HCT116 (cell line): Measurements from ENCODE around the gene PDE6B. TPM values are rescaled to one million over a fixed set of nuclear protein-coding genes. Genes with fewer than 3 reads are reported as not detected.

Experiments used
- ATAC-seq: fragments of 200-7000 bp; cut with Tn5 transposase; 2 replicates; pipeline ENCODE4 v1.9.1; 2020; ENCODE audit warnings: mild to moderate bottlenecking, moderate library complexity
- BruUV-seq: library from RNA; stranded (reverse); fragments of 400-500 nt; replicated peaks from 2 replicates; lab custom pipeline; 2021; lab: Mats Ljungman, UMichigan
- CTCF ChIA-PET: fragments of 300-600 bp; sonication (Branson Sonifier 250); formaldehyde crosslinking; loops from one replicate; lab custom pipeline; 2021; ENCODE audit warnings: antibody characterized with exemption; lab: Charles Lee
- POLR2A ChIA-PET: fragments of 300-600, 350-600 bp; sonication (Branson Sonifier 250); formaldehyde crosslinking; loops from one replicate; lab custom pipeline; 2021; ENCODE audit warnings: antibody characterized with exemption; lab: Charles Lee
- RAD21 ChIA-PET, 2 experiments: fragments of 300-600 bp; sonication (Branson Sonifier 250); formaldehyde crosslinking; loops; one replicate each; lab custom pipeline; 2023; ENCODE audit warnings: low total read pairs in 2 of 2; ENCODE audit not compliant: uncharacterized antibody in 2 of 2, unreplicated experiment in 2 of 2, low non-redundant PET in 1 of 2; lab: Charles Lee
- DNase-seq: peaks from one replicate; pipeline ENCODE4 v3.0.0-alpha.2; 2010; ENCODE audit warnings: low read depth, low spot score
- H2AFZ ChIP-seq: fragments of 200-600 bp; shearing (Covaris generic), sonication (generic); 2 replicates; pipeline ENCODE4 v1.6.1; 2017; ENCODE audit warnings: low read depth, mixed run types, mixed read lengths, antibody characterized with exemption, low read length; ENCODE audit not compliant: poor library complexity, severe bottlenecking
- H3K27ac ChIP-seq: 2 replicates; pipeline ENCODE4 v1.5.1; 2012; ENCODE audit warnings: low read depth, low read length
- H3K27me3 ChIP-seq: fragments of 200-600 bp; sonication (generic); 2 replicates; pipeline ENCODE4 v1.6.1; 2016; ENCODE audit warnings: mixed run types, low read length, mixed read lengths; ENCODE audit not compliant: insufficient read depth
- H3K36me3 ChIP-seq, 2 experiments: fragments of 200-500 bp in 1 of 2; fragments of 200-600 bp in 1 of 2; sonication (Bioruptor generic) in 1 of 2; sonication (generic) in 1 of 2; 2 replicates each; pipeline versions ENCODE4 v1.5.1 to v1.6.1; 2014 to 2016; ENCODE audit warnings: low read length in 2 of 2, inconsistent platforms in 1 of 2, mixed read lengths in 1 of 2, mixed run types in 1 of 2; ENCODE audit not compliant: insufficient read depth in 2 of 2, control insufficient read depth in 1 of 2
- H3K4me1 ChIP-seq, 2 experiments: fragments of 200-600 bp in 1 of 2; sonication (generic) in 1 of 2; 2 replicates each; pipeline versions ENCODE4 v1.5.1 to v1.6.1; 2012 to 2017; ENCODE audit warnings: low read length in 2 of 2, inconsistent platforms in 1 of 2, mild to moderate bottlenecking in 1 of 2, mixed read lengths in 1 of 2, mixed run types in 1 of 2, moderate library complexity in 1 of 2; ENCODE audit not compliant: insufficient read depth in 2 of 2, control insufficient read depth in 1 of 2
- H3K4me2 ChIP-seq: fragments of 200-600 bp; sonication (generic); 2 replicates; pipeline ENCODE4 v1.6.1; 2017; ENCODE audit warnings: mixed run types, low read length, mixed read lengths
- H3K4me3 ChIP-seq, 2 experiments: fragments of 200-600 bp in 1 of 2; sonication (generic) in 1 of 2; replicated peaks in 1 of 2; 2 replicates each; pipeline ENCODE4 v1.5.1; 2011 to 2016; ENCODE audit warnings: low read length in 2 of 2, control low read depth in 1 of 2, low read depth in 1 of 2, mild to moderate bottlenecking in 1 of 2, mixed read lengths in 1 of 2, mixed run types in 1 of 2
- H3K79me2 ChIP-seq: fragments of 200-600 bp; sonication (generic); 2 replicates; pipeline ENCODE4 v1.6.1; 2017; ENCODE audit warnings: mild to moderate bottlenecking, mixed run types, low read length, moderate library complexity, mixed read lengths; ENCODE audit not compliant: insufficient read depth
- H3K9ac ChIP-seq: fragments of 200-600 bp; sonication (generic); 2 replicates; pipeline ENCODE4 v1.6.1; 2016; ENCODE audit warnings: low read length, mixed read lengths
- H3K9me2 ChIP-seq: fragments of 200-600 bp; sonication (generic), shearing (Covaris generic); 2 replicates; pipeline ENCODE4 v1.6.1; 2017; ENCODE audit warnings: mixed run types, mild to moderate bottlenecking, moderate library complexity; ENCODE audit not compliant: insufficient read depth
- H3K9me3 ChIP-seq, 2 experiments: fragments of 200-500 bp in 1 of 2; fragments of 200-600 bp in 1 of 2; sonication (Bioruptor generic) in 1 of 2; sonication (generic) in 1 of 2; 2 replicates each; pipeline ENCODE4 v1.6.1; 2014 to 2017; ENCODE audit warnings: low read length in 2 of 2, mixed read lengths in 2 of 2, inconsistent platforms in 1 of 2, low read depth in 1 of 2, mild to moderate bottlenecking in 1 of 2, mixed run types in 1 of 2, moderate library complexity in 1 of 2; ENCODE audit not compliant: control insufficient read depth in 1 of 2, insufficient read depth in 1 of 2
- H4K20me1 ChIP-seq: fragments of 200-600 bp; sonication (generic), shearing (Covaris generic); 2 replicates; pipeline ENCODE4 v1.6.1; 2017; ENCODE audit warnings: mixed run types, mild to moderate bottlenecking, moderate library complexity; ENCODE audit not compliant: insufficient read depth
- CTCF ChIP-seq, 3 experiments: fragments of 200-600 bp in 1 of 3; sonication (generic) in 1 of 3; IDR thresholded peaks in 2 of 3; conservative IDR thresholded peaks in 1 of 3; 2 replicates each; pipeline ENCODE4 v1.5.1; 2012 to 2017; ENCODE audit warnings: low read depth in 2 of 3, low read length in 2 of 3, antibody characterized with exemption in 1 of 3, borderline replicate concordance in 1 of 3, control low read depth in 1 of 3, mild to moderate bottlenecking in 1 of 3, mixed read lengths in 1 of 3, mixed run types in 1 of 3, moderate library complexity in 1 of 3; ENCODE audit not compliant: insufficient read depth in 1 of 3
- EGR1 ChIP-seq: IDR thresholded peaks from 2 replicates; pipeline ENCODE4 v1.6.1; 2012; ENCODE audit warnings: low read depth
- EZH2phosphoT487 ChIP-seq: fragments of 200-600 bp; IDR thresholded peaks from 2 replicates; pipeline ENCODE4 v1.6.1; 2018; ENCODE audit warnings: antibody characterized with exemption, borderline replicate concordance
- JUND ChIP-seq: IDR thresholded peaks from 2 replicates; pipeline ENCODE4 v1.6.1; 2012
- POLR2A ChIP-seq: IDR thresholded peaks from 2 replicates; pipeline ENCODE4 v1.7.0; 2011; ENCODE audit warnings: borderline replicate concordance; ENCODE audit not compliant: insufficient read depth, insufficient read length; ENCODE audit errors: extremely low read depth
- RAD21 ChIP-seq: IDR thresholded peaks from 2 replicates; pipeline ENCODE4 v1.6.1; 2012; ENCODE audit warnings: low read depth, mild to moderate bottlenecking
- REST ChIP-seq: IDR thresholded peaks from 2 replicates; pipeline ENCODE4 v1.6.1; 2012; ENCODE audit warnings: low read depth
- SRF ChIP-seq: IDR thresholded peaks from 2 replicates; pipeline ENCODE4 v1.6.1; 2012; ENCODE audit warnings: low read depth
- ZFX ChIP-seq: fragments of 450-650 bp; IDR thresholded peaks from 2 replicates; pipeline ENCODE4 v1.6.1; 2017
- intact Hi-C: fragments of 100-400 bp; cut with micrococcal nuclease; formaldehyde crosslinking; loops from 2 replicates; pipeline ENCODE4 v1.10.0; 2022
- total RNA-seq: library from RNA; stranded (reverse); gene quantifications from one replicate; pipeline ENCODE4 v1.2.1, GENCODE V29; 2021; ENCODE audit not compliant: unreplicated experiment

The PDE6B gene
- total RNA-seq, 1 experiment from 2014 or later: not detected

GRCh38 chr4:609400-610050 is 15.8 kb upstream of the PDE6B start:
- Histone ChIP-seq H3K9me2 (no peaks in the 10 kb centered on the region), H3K9ac (no peak overlapping the region), H3K27me3 (no peaks in the 10 kb centered on the region), H3K9me3 (no peaks in the 10 kb centered on the region), H3K27ac (no peak overlapping the region), H3K4me2 (no peak overlapping the region), H3K36me3 (no peaks in the 10 kb centered on the region), H4K20me1 (no peaks in the 10 kb centered on the region), H3K4me3 (no peak overlapping the region), H3K79me2 (no peaks in the 10 kb centered on the region), H2AFZ (no peak overlapping the region), H3K4me1 (peaks cover 9% of the 10 kb centered on the region in 2 experiments; a peak in 3 of 4 replicates)
- no TSS peak for BruUV-seq
- DNase-seq (no peak), ATAC-seq (no peak)
- CTCF ChIA-PET: no interaction called here
- intact Hi-C loops: loop anchor here (10.0 kb wide), 1 partner anchor 375 kb away; the partner anchor contains the start of gene IDUA
- TF ChIP-seq RAD21: no peak
- POLR2A ChIA-PET: no interaction called here
- RAD21 ChIA-PET: no interaction called here

GRCh38 chr4:610411-611261 is 14.7 kb upstream of the PDE6B start:
- Histone ChIP-seq H3K9ac (no peak overlapping the region), H3K4me3 (no peak overlapping the region), H3K4me2 (0 out of 2 replicates have a peak overlapping the region, but pooled peaks have one; percentile 14), H2AFZ (no peak overlapping the region), H4K20me1 (no peaks in the 10 kb centered on the region), H3K4me1 (peaks cover 9% of the 10 kb centered on the region in 2 experiments; a peak in 3 of 4 replicates), H3K36me3 (no peaks in the 10 kb centered on the region), H3K9me3 (no peaks in the 10 kb centered on the region), H3K79me2 (no peaks in the 10 kb centered on the region), H3K9me2 (no peaks in the 10 kb centered on the region), H3K27ac (no peak overlapping the region; the same call in 1 of the 2 replicates), H3K27me3 (no peaks in the 10 kb centered on the region)
- intact Hi-C loops: no loop called here
- ChIA-PET RAD21 (interaction anchor here in 1 of 2 experiments (0.6 kb wide), 1 partner anchor 29 kb away, joined by 3 read pairs; no protein-coding TSS in a partner anchor), POLR2A (no interaction called here), CTCF (no interaction called here)
- peak; percentile 71 for ATAC-seq
- BruUV-seq: no TSS peak
- DNase-seq: no peak
- TF ChIP-seq CTCF (IDR thresholded peaks at IDR 0.05 in 2 of 3, conservative IDR thresholded peaks at IDR 0.05 in 1 of 3; ENCODE audit: borderline replicate concordance in 1 of 3, insufficient read depth in 1 of 3, low read depth in 2 of 3, low read length in 2 of 3): no peak
- no peak for TF ChIP-seq REST
- no peak for TF ChIP-seq EZH2phosphoT487
- no peak for TF ChIP-seq EGR1
- no peak for TF ChIP-seq POLR2A
- TF ChIP-seq JUND: 0 out of 2 replicates have a peak, but pooled peaks have one; percentile 19
- TF ChIP-seq RAD21: 0 out of 2 replicates have a peak, but pooled peaks have one; percentile 23
- TF ChIP-seq ZFX: no peak
- TF ChIP-seq SRF: no peak
